Ovary (tissue), 9 donors: ENCODE results near the gene MAN1A1. TPM values are rescaled to one million over a fixed set of nuclear protein-coding genes. Genes with fewer than 3 reads are reported as not detected.

ENCODE experiments used
- DNase-seq, 5 donors: peaks; one replicate each; pipeline ENCODE4 v3.0.0-alpha.2; 2019 to 2020
- H3K27ac ChIP-seq, 2 donors: fragments of 200-600 bp; one replicate each; pipeline versions ENCODE4 v1.5.1 to v1.8.0; 2019 to 2022
- H3K27me3 ChIP-seq: fragments of 200-600 bp; one replicate; pipeline ENCODE4 v1.8.0; 2022
- H3K36me3 ChIP-seq: fragments of 200-600 bp; sonication (generic); one replicate; pipeline ENCODE4 v1.5.1; 2019
- H3K4me1 ChIP-seq: one replicate; pipeline ENCODE4 v1.8.1; 2013; ENCODE audit warnings: mild to moderate bottlenecking, moderate library complexity; ENCODE audit not compliant: insufficient read depth
- H3K4me3 ChIP-seq: fragments of 200-600 bp; sonication (generic); one replicate; pipeline ENCODE4 v1.5.1; 2017
- H3K9me3 ChIP-seq, 2 donors: fragments of 200-600 bp in 1 of 2; sonication (generic) in 1 of 2; one replicate each; pipeline versions ENCODE4 v1.5.1 to v1.8.1; 2013 to 2019; ENCODE audit warnings: mild to moderate bottlenecking in 1 of 2, moderate library complexity in 1 of 2
- CTCF ChIP-seq, 3 donors: fragments of 450-650 bp in 2 of 3; fragments of 200-600 bp in 1 of 3; IDR thresholded peaks; one replicate each; pipeline versions ENCODE4 v1.5.1 to v1.8.0; 2016 to 2022; ENCODE audit warnings: antibody characterized with exemption in 3 of 3, mild to moderate bottlenecking in 1 of 3
- EP300 ChIP-seq: sonication (generic); formaldehyde crosslinking; IDR thresholded peaks from one replicate; pipeline ENCODE4 v1.6.1; 2017; ENCODE audit warnings: antibody characterized with exemption
- POLR2A ChIP-seq: fragments of 450-650 bp; IDR thresholded peaks from one replicate; pipeline ENCODE4 v1.6.1; 2017; ENCODE audit warnings: antibody characterized with exemption, mild to moderate bottlenecking, moderate library complexity
- WGBS, 3 donors: extraction: QIAGEN DNeasy Blood & Tissue Kit in 1 of 3; methylation state at CpG; one replicate each; pipeline versions ENCODE4 v1.1.5 to v1.1.7; 2013 to 2017; 5-methylcytosine and 5-hydroxymethylcytosine counted together
- intact Hi-C, 4 donors: fragments of 100-400 bp; cut with DNase I; formaldehyde crosslinking; loops; one replicate each; pipeline versions ENCODE4 v1.11.0 to v1.15.1; 2022 to 2023
- polyA plus RNA-seq, 2 donors: library from polyadenylated mRNA; stranded (reverse); fragments of 200-250 nt in 1 of 2; fragments of 350-450 nt in 1 of 2; fragmentation: Illumina TruSeq in 1 of 2; extraction: RNeasy Lipid Tissue Mini Kit (QIAGEN cat#74804) in 1 of 2; gene quantifications; one replicate each; pipeline ENCODE4 v1.2.3, GENCODE V29; 2013 to 2014
- total RNA-seq, 7 donors: library from RNA; depleted of rRNA in 2 of 7; stranded (reverse); fragments of >200 nt in 2 of 7; fragmentation: NEBNext Ultra II Directional in 3 of 7; extraction: Animal tissue kit (Norgen Biotek cat#: 25700) in 3 of 7; gene quantifications; one replicate each; pipeline versions ENCODE4 v1.1.0 to v1.2.4, GENCODE V29; 2016 to 2023
- donor health status: DM: no; HTN: no; CAD: no; lungs with moderate emphysema.
- donor health status: DM: no; HTN: no; CAD: no.
- donor health status: Bipolar disorder and iron deficiency.
- donor health status: DM: yes; HTN: yes; CAD: no.
- donor health status: DM: no; HTN: no; CAD: no.
- donor health status: DM: yes; HTN: yes; CAD: no.

Gene MAN1A1
- total and polyA plus RNA-seq, 9 donors = 22.1 to 49.6 (median 31.8) TPM

- Histone ChIP-seq H3K27me3 (no peaks in the 10 kb centered on the region), H3K4me1 (peaks cover 3% of the 10 kb centered on the region), H3K4me3 (no peak overlapping the region), H3K27ac (no peak overlapping the region), H3K9me3 (no peaks in the 10 kb centered on the region), H3K36me3 (no peaks in the 10 kb centered on the region)
- TF ChIP-seq EP300 (no peak), POLR2A (no peak)
- 87 to 88% (median 87%) methylated on average over 2 of the region's 2 CpGs for WGBS, 3 donors
- DNase-seq = no peak
- intact Hi-C loops = no loop called here
Measured at GRCh38 chr6:119331663-119332286, 17.8 kb downstream of the MAN1A1 start.

GRCh38 chr6:119330520-119331113 lies 18.9 kb downstream of the MAN1A1 start:
- DNase-seq = no peak
- TF ChIP-seq POLR2A (no peak), EP300 (no peak), CTCF (IDR thresholded peaks at IDR 0.05) (no peak)
- Histone ChIP-seq H3K4me1 (no peaks in the 10 kb centered on the region), H3K4me3 (no peak overlapping the region), H3K9me3 (no peaks in the 10 kb centered on the region), H3K27ac (no peak overlapping the region), H3K36me3 (no peaks in the 10 kb centered on the region), H3K27me3 (no peaks in the 10 kb centered on the region)
- intact Hi-C loops = no loop called here
- 94 to 97% (median 96%) methylated on average over 4 of the region's 4 CpGs for WGBS, 3 donors

- TF ChIP-seq POLR2A = no peak
- TF ChIP-seq EP300 = no peak
- TF ChIP-seq CTCF (IDR thresholded peaks at IDR 0.05) = no peak
- DNase-seq = no peak
- no peaks in the 10 kb centered on the region for H3K4me1 ChIP-seq
- no peaks in the 10 kb centered on the region for H3K36me3 ChIP-seq
- no peaks in the 10 kb centered on the region for H3K9me3 ChIP-seq
- intact Hi-C loops = no loop called here
- H3K4me3 ChIP-seq = no peak overlapping the region
- no peaks in the 10 kb centered on the region for H3K27me3 ChIP-seq
- no peak overlapping the region for H3K27ac ChIP-seq
Measured at GRCh38 chr6:119329794-119330180, 19.8 kb downstream of the MAN1A1 start.

GRCh38 chr6:119328892-119329793 lies 20.4 kb downstream of the MAN1A1 start:
- Histone ChIP-seq H3K4me3 (no peak overlapping the region), H3K36me3 (no peaks in the 10 kb centered on the region), H3K27me3 (no peaks in the 10 kb centered on the region), H3K9me3 (no peaks in the 10 kb centered on the region), H3K27ac (no peak overlapping the region), H3K4me1 (no peaks in the 10 kb centered on the region)
- TF ChIP-seq EP300 (no peak), CTCF (IDR thresholded peaks at IDR 0.05) (no peak), POLR2A (no peak)
- WGBS, 3 donors = 93 to 94% (median 93%) methylated on average over 4 of the region's 4 CpGs
- DNase-seq = no peak
- intact Hi-C loops = no loop called here

- TF ChIP-seq POLR2A (no peak), CTCF (IDR thresholded peaks at IDR 0.05) (no peak), EP300 (no peak)
- no peak for DNase-seq
- Histone ChIP-seq H3K36me3 (no peaks in the 10 kb centered on the region), H3K4me3 (no peak overlapping the region), H3K27me3 (no peaks in the 10 kb centered on the region), H3K4me1 (no peaks in the 10 kb centered on the region), H3K9me3 (no peaks in the 10 kb centered on the region), H3K27ac (no peak overlapping the region)
- intact Hi-C loops = no loop called here
- WGBS, 3 donors = 48 to 87% (median 74%) methylated on average over 2 of the region's 2 CpGs
Measured at GRCh38 chr6:119328254-119328653, 21.3 kb downstream of the MAN1A1 start.
